ENCODE measurements around the gene STARD3.
A peak's percentile ranks its signal among the peaks of the same experiment; 100 is the strongest.
"Not testable (repeated sequence)": the region's sequence is repeated elsewhere in the genome, so short reads cannot be mapped to it uniquely, and the experiment has no call there.

Gene STARD3

GRCh38 chr17:39699157-39699817 is 62.3 kb downstream of the STARD3 start:
- DNase-seq = not testable (repeated sequence)

GRCh38 chr17:39699818-39700147 is 62.8 kb downstream of the STARD3 start, which contains the start of gene ERBB2:
ERBB2 (plus strand) TSS chr17:39700064; CDS start chr17:39700239, 175 bp downstream.
- DNase-seq = no peak

DNA sequence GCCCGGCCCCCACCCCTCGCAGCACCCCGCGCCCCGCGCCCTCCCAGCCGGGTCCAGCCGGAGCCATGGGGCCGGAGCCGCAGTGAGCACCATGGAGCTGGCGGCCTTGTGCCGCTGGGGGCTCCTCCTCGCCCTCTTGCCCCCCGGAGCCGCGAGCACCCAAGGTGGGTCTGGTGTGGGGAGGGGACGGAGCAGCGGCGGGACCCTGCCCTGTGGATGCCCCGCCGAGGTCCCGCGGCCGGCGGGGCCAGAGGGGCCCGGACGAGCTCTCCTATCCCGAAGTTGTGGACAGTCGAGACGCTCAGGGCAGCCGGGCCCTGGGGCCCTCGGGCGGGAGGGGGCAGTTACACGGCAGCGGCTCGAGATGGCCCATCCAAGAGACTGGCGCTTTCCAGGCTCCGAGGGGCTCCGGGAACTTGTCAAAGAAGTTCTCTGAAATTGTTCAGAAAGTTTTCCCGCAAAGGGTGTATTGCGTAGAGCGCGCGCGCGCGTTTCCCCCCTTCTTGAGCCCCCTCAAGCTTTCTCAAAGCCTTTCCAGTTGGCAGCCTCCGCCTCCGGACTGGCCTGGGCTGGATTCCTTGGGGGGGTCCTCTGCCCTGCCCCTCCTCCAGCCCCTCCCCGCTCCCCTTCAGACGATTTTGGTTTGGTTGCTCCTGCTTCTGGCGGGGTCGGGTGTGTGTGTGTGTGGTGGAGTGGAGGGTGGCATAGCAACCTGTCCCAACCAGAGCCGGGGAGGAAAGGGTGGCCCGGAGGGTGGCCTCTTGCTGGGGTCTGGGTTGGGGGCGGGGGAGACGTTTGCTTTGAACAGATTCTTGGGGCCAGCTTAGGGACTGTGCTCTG is 63.4 kb downstream of the STARD3 start:
- no peak for DNase-seq

DNA sequence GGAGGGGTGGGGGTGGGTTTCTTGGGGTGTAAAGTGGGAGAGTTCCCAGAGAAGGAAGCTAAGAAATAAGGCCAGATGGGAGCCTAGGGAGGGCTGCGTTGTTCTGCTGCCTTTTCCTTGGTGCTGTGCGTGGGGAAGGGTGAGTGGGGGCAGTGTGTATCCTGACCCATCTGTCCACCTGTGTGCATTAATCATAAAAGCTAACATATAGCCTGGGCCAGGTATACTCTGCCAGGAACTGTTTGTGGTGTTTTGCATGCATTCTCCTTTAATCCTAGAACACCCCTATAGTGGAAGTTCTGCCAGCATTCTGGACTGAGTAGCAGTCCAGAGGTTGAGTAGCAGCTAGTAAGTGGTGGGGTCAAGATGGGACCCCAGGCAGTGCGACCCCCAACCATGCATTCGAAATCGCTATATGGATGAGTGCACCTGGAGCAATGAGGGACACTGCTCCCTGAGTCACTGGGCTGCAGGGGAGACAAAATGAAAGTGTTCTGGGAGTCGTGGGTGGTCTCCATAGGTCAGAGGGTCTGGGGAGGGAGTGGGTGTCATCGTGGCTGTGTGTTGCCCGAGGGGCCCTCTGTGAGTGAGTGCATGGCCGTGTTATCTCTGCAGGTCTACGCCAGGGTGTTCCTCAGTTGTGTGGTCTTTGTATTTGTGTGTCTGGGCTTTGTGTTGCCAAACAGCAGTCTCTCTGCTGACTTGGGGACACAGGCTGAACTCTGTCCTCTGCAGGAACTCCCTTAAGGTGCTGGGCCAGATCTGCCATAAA is 64.3 kb downstream of the STARD3 start:
- DNase-seq = no peak

DNA sequence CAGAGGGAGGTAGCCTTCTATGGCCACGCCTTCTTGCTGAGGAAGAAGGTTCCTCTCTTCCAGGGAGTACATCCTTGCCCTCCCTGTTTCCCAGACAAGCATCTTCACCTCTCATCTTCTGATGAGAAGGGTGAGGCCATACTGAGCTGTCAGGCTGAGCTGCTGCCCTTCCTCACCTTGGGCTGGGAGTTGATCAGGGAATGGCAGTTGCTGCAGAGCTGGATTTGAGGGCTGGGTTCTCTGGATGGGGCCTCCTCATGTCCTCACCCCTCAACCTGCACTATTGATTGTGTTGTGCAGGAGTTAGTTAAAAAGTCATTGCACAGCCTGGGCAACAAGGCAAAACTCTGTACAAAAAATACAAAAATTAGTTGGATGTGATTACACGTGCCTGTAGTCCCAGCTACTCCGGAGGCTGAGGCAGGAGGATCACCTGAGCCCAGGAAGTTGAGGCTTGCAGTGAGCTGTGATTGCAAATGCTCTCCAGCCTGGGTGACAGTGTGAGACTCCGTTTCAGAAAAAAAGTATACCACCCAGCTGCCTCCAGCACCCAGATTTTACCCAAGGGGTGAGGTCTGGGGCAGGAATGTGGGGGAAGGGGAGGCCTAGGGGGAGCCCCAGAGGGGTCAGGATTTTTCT is 65.0 kb downstream of the STARD3 start:
- DNase-seq = no peak

GRCh38 chr17:39702901-39703893 is 66.3 kb downstream of the STARD3 start:
- peak; percentile 66 for DNase-seq

DNA sequence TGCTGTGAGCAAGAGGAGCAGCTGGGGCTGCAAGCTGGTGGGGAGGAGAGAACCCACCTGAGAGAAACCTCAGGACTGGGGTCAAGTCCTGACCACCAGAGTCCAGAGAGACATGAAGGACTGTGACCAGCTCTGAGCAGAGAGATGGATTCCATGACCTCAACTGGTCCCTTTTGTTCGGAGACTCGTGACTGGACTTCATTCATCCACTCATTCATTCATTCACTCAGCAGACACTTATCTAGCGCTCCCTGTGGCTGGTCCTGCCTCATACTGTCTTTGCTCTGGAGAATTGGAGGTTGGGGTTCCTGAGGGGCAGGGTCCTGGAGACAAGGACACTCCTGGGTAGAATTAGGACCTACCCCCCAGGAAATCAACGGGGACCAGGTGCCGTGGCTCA is 67.0 kb downstream of the STARD3 start:
- DNase-seq = no peak

GRCh38 chr17:39704821-39705551 is 68.0 kb downstream of the STARD3 start:
- no peak for DNase-seq

- DNase-seq = no peak
These were observed 68.9 kb downstream of the STARD3 start for GRCh38 chr17:39705786-39706348.

GRCh38 chr17:39706383-39706782 is 69.4 kb downstream of the STARD3 start:
- DNase-seq = no peak

GRCh38 chr17:39706921-39707337 is 70.0 kb downstream of the STARD3 start:
- DNase-seq = no peak

DNA sequence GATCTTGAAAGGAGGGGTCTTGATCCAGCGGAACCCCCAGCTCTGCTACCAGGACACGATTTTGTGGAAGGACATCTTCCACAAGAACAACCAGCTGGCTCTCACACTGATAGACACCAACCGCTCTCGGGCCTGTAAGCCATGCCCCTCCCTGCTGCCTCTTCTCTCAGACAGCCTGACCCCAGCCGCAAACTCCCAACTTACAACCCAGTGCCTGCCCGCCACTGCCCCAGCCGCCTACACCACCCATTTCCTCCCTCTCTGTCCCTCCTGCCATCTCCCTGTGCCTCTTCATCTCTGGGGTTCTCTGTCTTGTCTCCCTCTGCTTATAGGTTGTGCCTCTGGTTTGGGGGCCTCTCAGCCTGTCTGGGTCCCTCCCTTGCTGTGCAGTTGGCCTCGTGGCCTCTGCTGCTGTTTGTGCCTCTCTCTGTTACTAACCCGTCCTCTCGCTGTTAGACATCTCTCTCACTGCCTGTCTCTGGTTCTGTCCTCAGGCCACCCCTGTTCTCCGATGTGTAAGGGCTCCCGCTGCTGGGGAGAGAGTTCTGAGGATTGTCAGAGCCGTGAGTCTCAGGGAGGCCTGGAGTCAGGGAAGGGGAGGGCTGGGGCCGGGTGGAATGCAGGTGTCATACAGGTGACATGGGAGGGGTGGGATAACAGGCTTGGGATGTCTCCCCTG is 72.5 kb downstream of the STARD3 start:
- DNase-seq = no peak

- DNase-seq = no peak
These were observed 73.3 kb downstream of the STARD3 start for GRCh38 chr17:39709998-39710964.

DNA sequence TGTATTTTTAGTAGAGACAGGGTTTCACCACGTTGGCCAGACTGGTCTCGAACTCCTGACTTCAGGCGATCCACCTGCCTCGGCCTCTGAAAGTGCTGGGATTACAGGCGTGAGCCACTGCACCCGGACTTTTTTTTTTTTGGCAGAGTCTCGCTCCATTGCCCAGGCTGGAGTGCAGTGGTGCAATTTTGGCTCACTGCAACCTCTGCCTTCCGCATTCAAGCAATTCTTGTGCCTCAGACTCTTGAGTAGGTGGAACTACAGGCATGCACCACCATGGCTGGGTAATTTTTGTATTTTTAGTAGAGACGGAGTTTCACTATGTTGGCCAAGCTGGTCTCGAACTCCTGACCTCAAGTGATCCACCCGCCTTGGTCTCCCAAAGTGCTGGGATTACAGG is 74.1 kb downstream of the STARD3 start:
- not testable (repeated sequence) for DNase-seq

GRCh38 chr17:39711851-39712250 is 74.9 kb downstream of the STARD3 start:
- DNase-seq = no peak
